K562 (cell line): Measurements from ENCODE around the gene ARHGAP8.

ENCODE experiments used
- BHLHE40 ChIP-seq: IDR thresholded peaks from 2 replicates; pipeline ENCODE4 v1.6.1; 2011; ENCODE audit warnings: low read length, improper control_type of control experiment
- CBX5 ChIP-seq: IDR thresholded peaks from 2 replicates; pipeline ENCODE4 v1.6.1; 2014; ENCODE audit warnings: low read depth, borderline replicate concordance
- CTBP1 ChIP-seq: fragments of 450-650 bp; IDR thresholded peaks from 2 replicates; pipeline ENCODE4 v1.6.1; 2016; ENCODE audit warnings: borderline replicate concordance
- ELK1 ChIP-seq: sonication (generic); formaldehyde crosslinking; IDR thresholded peaks from 2 replicates; pipeline ENCODE4 v1.8.1; 2022; ENCODE audit warnings: missing genetic modification reagents
- KHSRP ChIP-seq: fragments of 450-650 bp; IDR thresholded peaks from 2 replicates; pipeline ENCODE4 v1.6.1; 2017
- PML ChIP-seq: IDR thresholded peaks from 2 replicates; pipeline ENCODE4 v1.6.1; 2012; ENCODE audit warnings: low read length, inconsistent platforms
- POLR2A ChIP-seq: fragments of 450-650 bp; conservative IDR thresholded peaks from 2 replicates; pipeline ENCODE4 v1.6.1; 2016
- RAD21 ChIP-seq, 2 experiments: fragments of 250-450 bp in 1 of 2; fragments of 450-650 bp in 1 of 2; sonication (Bioruptor Pico) in 1 of 2; formaldehyde crosslinking in 1 of 2; IDR thresholded peaks in 1 of 2; conservative IDR thresholded peaks in 1 of 2; 2 replicates each; pipeline versions ENCODE4 v1.4.0 to v1.8.0; 2020 to 2022; ENCODE audit warnings: mild to moderate bottlenecking in 2 of 2, moderate library complexity in 1 of 2
- RCOR1 ChIP-seq, 2 experiments: IDR thresholded peaks; 2 replicates each; pipeline ENCODE4 v1.6.1; 2012; ENCODE audit warnings: low read depth in 2 of 2, low read length in 2 of 2, borderline replicate concordance in 1 of 2, improper control_type of control experiment in 1 of 2
- SIN3A ChIP-seq, 2 experiments: fragments of 150-350 bp in 1 of 2; IDR thresholded peaks; 2 replicates each; pipeline ENCODE4 v1.6.1; 2011 to 2016; ENCODE audit warnings: borderline replicate concordance in 2 of 2, low read depth in 2 of 2, low read length in 2 of 2, mild to moderate bottlenecking in 2 of 2, moderate library complexity in 2 of 2; ENCODE audit not compliant: control insufficient read depth in 1 of 2
- TAF15 ChIP-seq: fragments of 200-400 bp; formaldehyde crosslinking; IDR thresholded peaks from 2 replicates; pipeline ENCODE4 v1.6.1; 2017; ENCODE audit warnings: mild to moderate bottlenecking, low read depth, low read length, moderate library complexity
- ZFX ChIP-seq: sonication (generic); formaldehyde crosslinking; IDR thresholded peaks from 2 replicates; pipeline ENCODE4 v1.8.0; 2022; ENCODE audit warnings: mild to moderate bottlenecking, missing genetic modification reagents, moderate library complexity
- ZNF707 ChIP-seq: fragments of 250-450 bp; sonication (Bioruptor Pico); conservative IDR thresholded peaks from 2 replicates; pipeline ENCODE4 v1.8.0; 2022; ENCODE audit warnings: inconsistent platforms, mild to moderate bottlenecking, moderate library complexity

- TF ChIP-seq BHLHE40 (no peak), RAD21 (CRISPR knock-in tag; conservative IDR thresholded peaks at IDR 0.05 in 1 of 2, IDR thresholded peaks at IDR 0.05 in 1 of 2) (no peak), CTBP1 (no peak), POLR2A (no peak), TAF15 (no peak), PML (no peak), ZNF707 (CRISPR knock-in tag) (no peak), SIN3A (IDR thresholded peaks at IDR 0.05; ENCODE audit: borderline replicate concordance in 2 of 2, control insufficient read depth in 1 of 2, low read depth in 2 of 2, low read length in 2 of 2) (no peak), KHSRP (no peak), ZFX (no peak), ELK1 (CRISPR knock-in tag) (no peak), CBX5 (no peak), RCOR1 (IDR thresholded peaks at IDR 0.05; ENCODE audit: borderline replicate concordance in 1 of 2, low read depth in 2 of 2, low read length in 2 of 2) (no peak)
These were observed 69.5 kb downstream of the ARHGAP8 start for GRCh38 chr22:44821741-44822475.
